GM19035 (cell line): ENCODE data around the gene E2F6.

Experiments used
- ATAC-seq: cut with Tn5 transposase; IDR thresholded peaks from one replicate; pipeline ENCODE4 v1.9.1; 2021; ENCODE audit not compliant: unreplicated experiment

The E2F6 gene

GRCh38 chr2:11396467-11397445 lies 69.2 kb downstream of the E2F6 start:
- ATAC-seq, result no peak

- ATAC-seq, result no peak
Observed at GRCh38 chr2:11396021-11396420, 69.9 kb downstream of the E2F6 start.

- ATAC-seq, result no peak
Observed at GRCh38 chr2:11395389-11395788, 70.6 kb downstream of the E2F6 start.
